A549 (cell line): ENCODE measurements around the gene ELL. TPM values are rescaled to one million over a fixed set of nuclear protein-coding genes. Genes with fewer than 3 reads are reported as not detected.

Source experiments
- ATAC-seq, 2 experiments: fragments of 200-7000 bp in 1 of 2; fragments of >200 bp in 1 of 2; cut with Nextera tagmentation in 1 of 2; cut with Tn5 transposase in 1 of 2; 3 replicates each; pipeline versions ENCODE4 v1.8.0 to v1.9.1; 2018 to 2020; ENCODE audit warnings: mild to moderate bottlenecking in 1 of 2, moderate library complexity in 1 of 2
- CTCF ChIA-PET: fragments of 300-600 bp; sonication (Branson Sonifier 250); formaldehyde crosslinking; extraction: SDS; loops from one replicate; lab custom pipeline; 2021; ENCODE audit warnings: antibody characterized with exemption, inconsistent platforms; lab: Yijun Ruan, JAX
- POLR2A ChIA-PET: fragments of 350-600 bp; formaldehyde crosslinking; extraction: SDS; loops from one replicate; lab custom pipeline; 2021; ENCODE audit warnings: antibody characterized with exemption, inconsistent platforms; lab: Yijun Ruan, JAX
- DNase-seq, 2 experiments: peaks; one replicate each; pipeline versions ENCODE4 v3.0.0 to v3.0.0-alpha.2; 2011 to 2016; ENCODE audit warnings: low read depth in 1 of 2, low spot score in 1 of 2
- FAIRE-seq: peaks from 2 replicates; lab custom pipeline; 2011; peaks lifted over from hg19 to GRCh38; lab: Jason Lieb, UNC
- H3K27ac ChIP-seq, 2 experiments: fragments of >200 bp; sonication (Bioruptor Twin); formaldehyde crosslinking; 3 replicates each; pipeline ENCODE4 v1.5.1; 2016 to 2017
- H3K4me1 ChIP-seq: fragments of >200 bp; sonication (Bioruptor Twin); formaldehyde crosslinking; 3 replicates; pipeline ENCODE4 v1.6.1; 2016
- H3K4me2 ChIP-seq: fragments of >200 bp; sonication (Bioruptor Twin); formaldehyde crosslinking; 3 replicates; pipeline ENCODE4 v1.6.1; 2016
- H3K4me3 ChIP-seq: fragments of >200 bp; sonication (Bioruptor Twin); formaldehyde crosslinking; 3 replicates; pipeline ENCODE4 v1.5.1; 2016
- H3K9me3 ChIP-seq: fragments of >200 bp; sonication (Bioruptor Twin); formaldehyde crosslinking; 3 replicates; pipeline ENCODE4 v1.6.1; 2016
- BCL3 ChIP-seq: fragments of >200 bp; sonication (Bioruptor Twin); formaldehyde crosslinking; IDR thresholded peaks from 3 replicates; pipeline ENCODE4 v1.6.1; 2016
- BHLHE40 ChIP-seq: IDR thresholded peaks from 2 replicates; pipeline ENCODE4 v1.6.1; 2012; ENCODE audit warnings: low read depth, low read length, inconsistent platforms
- CBX2 ChIP-seq: fragments of 200-600 bp; sonication (generic); IDR thresholded peaks from 2 replicates; pipeline ENCODE4 v1.6.1; 2016; ENCODE audit warnings: low read depth, mild to moderate bottlenecking, borderline replicate concordance
- CHD4 ChIP-seq: fragments of 200-600 bp; sonication (generic); IDR thresholded peaks from 2 replicates; pipeline ENCODE4 v1.6.1; 2016; ENCODE audit warnings: antibody characterized with exemption, mild to moderate bottlenecking, borderline replicate concordance
- EHF ChIP-seq: fragments of 250-450 bp; sonication (Bioruptor Pico); IDR thresholded peaks from 2 replicates; pipeline ENCODE4 v1.5.0; 2020; ENCODE audit warnings: mild to moderate bottlenecking
- EHMT2 ChIP-seq: fragments of 200-600 bp; sonication (generic); IDR thresholded peaks from 2 replicates; pipeline ENCODE4 v1.6.1; 2016; ENCODE audit warnings: antibody characterized with exemption, low read depth, mild to moderate bottlenecking, moderate library complexity
- ELK1 ChIP-seq: fragments of 150-350 bp; IDR thresholded peaks from 2 replicates; pipeline ENCODE4 v1.6.1; 2014; ENCODE audit warnings: low read depth, mild to moderate bottlenecking, low read length
- FOSB ChIP-seq: fragments of 250-450 bp; sonication (Bioruptor Pico); IDR thresholded peaks from 2 replicates; pipeline ENCODE4 v1.5.0; 2020; ENCODE audit warnings: mild to moderate bottlenecking, moderate library complexity
- FOSL2 ChIP-seq, 2 experiments: fragments of 450-650 bp in 1 of 2; fragments of >200 bp in 1 of 2; sonication (Bioruptor Twin) in 1 of 2; formaldehyde crosslinking; IDR thresholded peaks; 2 replicates each; pipeline versions ENCODE4 v1.5.0 to v1.6.1; 2016 to 2020; ENCODE audit warnings: mild to moderate bottlenecking in 1 of 2, moderate library complexity in 1 of 2
- FOXS1 ChIP-seq: fragments of 250-450 bp; sonication (Bioruptor Pico); IDR thresholded peaks from 2 replicates; pipeline ENCODE4 v1.5.0; 2020; ENCODE audit warnings: mild to moderate bottlenecking, moderate library complexity
- HDAC2 ChIP-seq: fragments of 200-600 bp; sonication (generic); IDR thresholded peaks from 2 replicates; pipeline ENCODE4 v1.6.1; 2016
- HEYL ChIP-seq: fragments of 250-450 bp; sonication (Bioruptor Pico); IDR thresholded peaks from 2 replicates; pipeline ENCODE4 v1.8.0; 2021; ENCODE audit warnings: mild to moderate bottlenecking, moderate library complexity
- HOXB13 ChIP-seq: fragments of 250-450 bp; sonication (Bioruptor Pico); IDR thresholded peaks from 2 replicates; pipeline ENCODE4 v1.5.0; 2020; ENCODE audit warnings: low read depth, mild to moderate bottlenecking, moderate library complexity
- HOXB5 ChIP-seq: fragments of 250-450 bp; sonication (Bioruptor Pico); IDR thresholded peaks from 2 replicates; pipeline ENCODE4 v1.5.0; 2020; ENCODE audit warnings: mild to moderate bottlenecking, moderate library complexity
- JUNB ChIP-seq: fragments of >200 bp; sonication (Bioruptor Twin); formaldehyde crosslinking; IDR thresholded peaks from 2 replicates; pipeline ENCODE4 v1.6.1; 2016
- KDM5A ChIP-seq: fragments of 200-600 bp; sonication (generic); IDR thresholded peaks from 2 replicates; pipeline ENCODE4 v1.6.1; 2016; ENCODE audit warnings: antibody characterized with exemption, mild to moderate bottlenecking
- MAFK ChIP-seq: fragments of 450-650 bp; IDR thresholded peaks from 2 replicates; pipeline ENCODE4 v1.6.1; 2014; ENCODE audit not compliant: partially characterized antibody
- MAX ChIP-seq: IDR thresholded peaks from 2 replicates; pipeline ENCODE4 v1.6.1; 2012
- MAZ ChIP-seq: fragments of 150-350 bp; IDR thresholded peaks from 2 replicates; pipeline ENCODE4 v1.6.1; 2014; ENCODE audit warnings: antibody characterized with exemption, low read depth, low read length, borderline replicate concordance
- NR3C1 ChIP-seq: fragments of >200 bp; sonication (Bioruptor Twin); formaldehyde crosslinking; IDR thresholded peaks from 3 replicates; pipeline ENCODE4 v1.6.1; 2017
- PBX3 ChIP-seq: IDR thresholded peaks from 2 replicates; pipeline ENCODE4 v1.6.1; 2012
- POLR2A ChIP-seq: IDR thresholded peaks from 2 replicates; pipeline ENCODE4 v1.6.1; 2012; ENCODE audit warnings: mild to moderate bottlenecking, low read length
- POLR2AphosphoS2 ChIP-seq: conservative IDR thresholded peaks from 2 replicates; pipeline ENCODE4 v1.6.1; 2012; ENCODE audit warnings: low read length, improper control_type of control experiment, inconsistent platforms
- RCOR1 ChIP-seq: fragments of 150-350 bp; IDR thresholded peaks from 2 replicates; pipeline ENCODE4 v1.6.1; 2014; ENCODE audit warnings: antibody characterized with exemption, low read length, low read depth
- RNF2 ChIP-seq: fragments of 200-600 bp; sonication (generic); IDR thresholded peaks from 2 replicates; pipeline ENCODE4 v1.6.1; 2016; ENCODE audit warnings: low read depth, mild to moderate bottlenecking, antibody characterized with exemption, moderate library complexity, borderline replicate concordance
- SREBF2 ChIP-seq: fragments of 450-650 bp; IDR thresholded peaks from 2 replicates; pipeline ENCODE4 v1.6.1; 2014; ENCODE audit warnings: mild to moderate bottlenecking, moderate library complexity
- TFCP2L1 ChIP-seq: fragments of 250-450 bp; sonication (Bioruptor Pico); IDR thresholded peaks from 2 replicates; pipeline ENCODE4 v1.5.0; 2021; ENCODE audit warnings: mild to moderate bottlenecking
- TP53 ChIP-seq: fragments of 250-450 bp; sonication (Bioruptor Pico); IDR thresholded peaks from 2 replicates; pipeline ENCODE4 v1.5.0; 2021; ENCODE audit warnings: mild to moderate bottlenecking, moderate library complexity
- ZC3H11A ChIP-seq: fragments of 450-650 bp; IDR thresholded peaks from 2 replicates; pipeline ENCODE4 v1.6.1; 2014; ENCODE audit warnings: antibody characterized with exemption, mild to moderate bottlenecking
- ZNF302 ChIP-seq: fragments of 250-450 bp; sonication (Bioruptor Pico); IDR thresholded peaks from 2 replicates; pipeline ENCODE4 v1.9.0; 2021; ENCODE audit warnings: inconsistent platforms, mild to moderate bottlenecking, moderate library complexity
- ZSCAN20 ChIP-seq: fragments of 250-450 bp; sonication (Bioruptor Pico); IDR thresholded peaks from 2 replicates; pipeline ENCODE4 v1.8.0; 2022; ENCODE audit warnings: mild to moderate bottlenecking, moderate library complexity
- WGBS: methylation state at CpG from one replicate; pipeline ENCODE4 v1.1.6; 2017; ENCODE audit errors: missing lambda C conversion rate; 5-methylcytosine and 5-hydroxymethylcytosine counted together
- polyA plus RNA-seq, 4 experiments: library from polyadenylated mRNA; depleted of rRNA in 3 of 4; stranded (reverse); fragments of >200 nt; fragmentation: RNase III in 1 of 4; extraction: RNeasy Plus Mini Kit Qiagen cat#74134 plus additional on column Dnase treatment in 1 of 4; gene quantifications; 2 replicates in 3 of 4; 3 replicates in 1 of 4; pipeline ENCODE4 v1.2.3, GENCODE V29; 2011 to 2017

ELL gene
- polyA plus RNA-seq, 2 of the 4 experiments (the other 2 are of a cell fraction): 1.6 to 3.6 TPM

- CTCF ChIA-PET: interaction anchor here (0.8 to 1.3 kb wide), 3 partner anchors 12 to 40 kb away, joined by 3 to 5 read pairs (median 3); no protein-coding TSS in a partner anchor
- WGBS: 83% methylated on average over 7 of the region's 13 CpGs
These were observed 20.5 kb downstream of the ELL start for GRCh38 chr19:18501351-18501750.

GRCh38 chr19:18500799-18501198, 21.1 kb downstream of the ELL start:
- no peak for FAIRE-seq
- H3K4me2 ChIP-seq: no peak overlapping the region
- no peaks in the 10 kb centered on the region for H3K9me3 ChIP-seq
- H3K4me3 ChIP-seq: no peak overlapping the region
- no peak for ATAC-seq
- H3K27ac ChIP-seq: no peak overlapping the region
- CTCF ChIA-PET: interaction anchor here (0.9 to 2.5 kb wide), 4 partner anchors 11 to 50 kb away, joined by 3 to 9 read pairs (median 4); no protein-coding TSS in a partner anchor
- H3K4me1 ChIP-seq: peaks cover 30% of the 10 kb centered on the region
- POLR2A ChIA-PET: no interaction called here
- no peak for DNase-seq
- WGBS: 90% methylated on average over 10 of the region's 11 CpGs
- TF ChIP-seq HOXB13 (CRISPR knock-in tag): no peak
- no peak for TF ChIP-seq MAZ
- no peak for TF ChIP-seq CHD4
- TF ChIP-seq RCOR1: no peak
- no peak for TF ChIP-seq KDM5A
- TF ChIP-seq FOXS1: no peak
- TF ChIP-seq HOXB5 (CRISPR knock-in tag): no peak
- TF ChIP-seq NR3C1: no peak
- TF ChIP-seq ELK1: no peak
- no peak for TF ChIP-seq TP53
- no peak for TF ChIP-seq HEYL
- TF ChIP-seq MAX: no peak
- no peak for TF ChIP-seq POLR2AphosphoS2
- TF ChIP-seq FOSB (CRISPR knock-in tag): no peak
- TF ChIP-seq, all 56 proteins: peak for 0

More at GRCh38 chr19:18501351-18501750, 20.5 kb downstream of the ELL start:
- FAIRE-seq: no peak
- no peak overlapping the region for H3K27ac ChIP-seq
- POLR2A ChIA-PET: no interaction called here
- ATAC-seq: no peak
- no peak for TF ChIP-seq EHF (CRISPR knock-in tag)
- TF ChIP-seq FOSL2 (IDR thresholded peaks at IDR 0.05): no peak
- TF ChIP-seq FOSL2 (CRISPR knock-in tag; IDR thresholded peaks at IDR 0.05): no peak
- no peak for TF ChIP-seq RNF2
- no peak for TF ChIP-seq CBX2
- no peak for TF ChIP-seq HDAC2
- no peak for TF ChIP-seq EHMT2
- no peak for TF ChIP-seq TFCP2L1 (CRISPR knock-in tag)
- no peak for TF ChIP-seq BHLHE40
- TF ChIP-seq BCL3: no peak
- no peak for TF ChIP-seq ZC3H11A
- TF ChIP-seq MAFK: no peak
- TF ChIP-seq SREBF2: no peak
- TF ChIP-seq ZSCAN20: no peak
- TF ChIP-seq PBX3: no peak
- no peak for TF ChIP-seq RCOR1
- TF ChIP-seq ELK1: no peak
- no peak for TF ChIP-seq ZNF302 (CRISPR knock-in tag)
- TF ChIP-seq POLR2A: no peak
- no peak for TF ChIP-seq JUNB
- TF ChIP-seq, all 56 proteins: peak for 0
- DNase-seq: no peak
- H3K4me2 ChIP-seq: no peak overlapping the region
- peaks cover 25% of the 10 kb centered on the region for H3K4me1 ChIP-seq
- no peaks in the 10 kb centered on the region for H3K9me3 ChIP-seq
- no peak overlapping the region for H3K4me3 ChIP-seq
